Central memory CD8-positive, alpha-beta T cell (primary cell): ENCODE data around the gene PELI2.

ENCODE experiments used
- ATAC-seq: fragments of 150-1000 bp; cut with Tn5 transposase; replicated peaks from 2 replicates; pipeline ENCODE4 v1.10.0; 2022; ENCODE audit warnings: mild to moderate bottlenecking, moderate FRiP score, moderate number of reproducible peaks; ENCODE audit not compliant: poor library complexity, severe bottlenecking; ENCODE audit errors: extremely low read depth
- DNase-seq, 2 donors: peaks; one replicate each; pipeline ENCODE4 v3.0.0; 2021; ENCODE audit warnings: low spot score in 2 of 2
- H3K27ac Mint-ChIP-seq: one replicate; pipeline ENCODE4 v1.8.0; 2022; ENCODE audit warnings: low read depth, mild to moderate bottlenecking, moderate library complexity, mixed read lengths
- H3K27me3 Mint-ChIP-seq: one replicate; pipeline ENCODE4 v1.8.0; 2022; ENCODE audit warnings: mixed read lengths
- H3K36me3 Mint-ChIP-seq: one replicate; pipeline ENCODE4 v1.8.0; 2022; ENCODE audit warnings: mild to moderate bottlenecking, moderate library complexity, mixed read lengths; ENCODE audit not compliant: insufficient read depth
- H3K4me1 Mint-ChIP-seq: one replicate; pipeline ENCODE4 v1.8.0; 2022; ENCODE audit warnings: mixed read lengths
- H3K4me3 Mint-ChIP-seq: one replicate; pipeline ENCODE4 v1.8.0; 2022; ENCODE audit warnings: mild to moderate bottlenecking, moderate library complexity, mixed read lengths
- H3K9me3 Mint-ChIP-seq: one replicate; pipeline ENCODE4 v1.8.0; 2022; ENCODE audit warnings: mixed read lengths

PELI2 gene

GRCh38 chr14:56117765-56118610, at the start of gene PELI2:
PELI2 (plus strand) TSS chr14:56118411; CDS start chr14:56118661, 250 bp downstream.
- peaks cover 4% of the 10 kb centered on the region for H3K36me3 Mint-ChIP-seq
- peaks cover 45% of the 10 kb centered on the region for H3K27me3 Mint-ChIP-seq
- H3K4me1 Mint-ChIP-seq, result peaks cover 22% of the 10 kb centered on the region
- no peaks in the 10 kb centered on the region for H3K9me3 Mint-ChIP-seq
- ATAC-seq (peak; percentile 78), DNase-seq (peak; percentile 68 to 72)
- H3K4me3 Mint-ChIP-seq, result peak within 1 kb of the TSS; percentile 92
- H3K27ac Mint-ChIP-seq, result peak within 1 kb of the TSS; percentile 94

- Mint-ChIP-seq H3K27ac (no peak overlapping the region), H3K9me3 (no peaks in the 10 kb centered on the region), H3K36me3 (no peaks in the 10 kb centered on the region), H3K4me3 (no peak overlapping the region), H3K4me1 (no peaks in the 10 kb centered on the region), H3K27me3 (peaks cover 46% of the 10 kb centered on the region)
- ATAC-seq, result no peak
- no peak for DNase-seq
These were observed 44.4 kb upstream of the PELI2 start for GRCh38 chr14:56073799-56074198.

- no peak for ATAC-seq
These were observed 42.9 kb upstream of the PELI2 start for GRCh38 chr14:56075301-56075700.

GRCh38 chr14:56081139-56081538, 37.1 kb upstream of the PELI2 start:
- H3K4me3 Mint-ChIP-seq, result no peak overlapping the region
- DNase-seq (no peak), ATAC-seq (no peak)
- peaks cover 63% of the 10 kb centered on the region for H3K27me3 Mint-ChIP-seq
- H3K9me3 Mint-ChIP-seq, result no peaks in the 10 kb centered on the region
- H3K4me1 Mint-ChIP-seq, result no peaks in the 10 kb centered on the region
- no peak overlapping the region for H3K27ac Mint-ChIP-seq
- H3K36me3 Mint-ChIP-seq, result no peaks in the 10 kb centered on the region

More at GRCh38 chr14:56075301-56075700, 42.9 kb upstream of the PELI2 start:
- no peak for DNase-seq
- Mint-ChIP-seq H3K9me3 (no peaks in the 10 kb centered on the region), H3K4me3 (no peak overlapping the region), H3K4me1 (no peaks in the 10 kb centered on the region), H3K36me3 (no peaks in the 10 kb centered on the region), H3K27me3 (peaks cover 47% of the 10 kb centered on the region), H3K27ac (no peak overlapping the region)

- ATAC-seq, result no peak
- no peaks in the 10 kb centered on the region for H3K9me3 Mint-ChIP-seq
- no peaks in the 10 kb centered on the region for H3K36me3 Mint-ChIP-seq
- no peaks in the 10 kb centered on the region for H3K4me1 Mint-ChIP-seq
- peaks cover 47% of the 10 kb centered on the region for H3K27me3 Mint-ChIP-seq
- DNase-seq, result no peak
- no peak overlapping the region for H3K27ac Mint-ChIP-seq
- H3K4me3 Mint-ChIP-seq, result no peak overlapping the region
These were observed 35.3 kb upstream of the PELI2 start for GRCh38 chr14:56082880-56083279.

- no peak overlapping the region for H3K27ac Mint-ChIP-seq
- no peaks in the 10 kb centered on the region for H3K36me3 Mint-ChIP-seq
- DNase-seq, result no peak
- no peaks in the 10 kb centered on the region for H3K4me1 Mint-ChIP-seq
- H3K9me3 Mint-ChIP-seq, result no peaks in the 10 kb centered on the region
- no peak overlapping the region for H3K4me3 Mint-ChIP-seq
- ATAC-seq, result no peak
- H3K27me3 Mint-ChIP-seq, result peaks cover 36% of the 10 kb centered on the region
These were observed 32.7 kb upstream of the PELI2 start for GRCh38 chr14:56085471-56085870.

- no peaks in the 10 kb centered on the region for H3K36me3 Mint-ChIP-seq
- H3K27me3 Mint-ChIP-seq, result peaks cover 23% of the 10 kb centered on the region
- H3K9me3 Mint-ChIP-seq, result no peaks in the 10 kb centered on the region
- no peaks in the 10 kb centered on the region for H3K4me1 Mint-ChIP-seq
- ATAC-seq (no peak), DNase-seq (no peak)
- no peak overlapping the region for H3K27ac Mint-ChIP-seq
- no peak overlapping the region for H3K4me3 Mint-ChIP-seq
These were observed 30.3 kb upstream of the PELI2 start for GRCh38 chr14:56087671-56088471.

GRCh38 chr14:56088941-56089340, 29.3 kb upstream of the PELI2 start:
- H3K27me3 Mint-ChIP-seq, result peaks cover 23% of the 10 kb centered on the region
- no peaks in the 10 kb centered on the region for H3K4me1 Mint-ChIP-seq
- H3K9me3 Mint-ChIP-seq, result no peaks in the 10 kb centered on the region
- no peak for DNase-seq
- no peak overlapping the region for H3K4me3 Mint-ChIP-seq
- no peak for ATAC-seq
- H3K27ac Mint-ChIP-seq, result no peak overlapping the region
- no peaks in the 10 kb centered on the region for H3K36me3 Mint-ChIP-seq

GRCh38 chr14:56092763-56093162, 25.4 kb upstream of the PELI2 start:
- Mint-ChIP-seq H3K4me1 (no peaks in the 10 kb centered on the region), H3K9me3 (no peaks in the 10 kb centered on the region), H3K27ac (no peak overlapping the region), H3K4me3 (no peak overlapping the region), H3K27me3 (peaks cover 38% of the 10 kb centered on the region), H3K36me3 (no peaks in the 10 kb centered on the region)
- ATAC-seq, result no peak
- DNase-seq, result no peak

GRCh38 chr14:56094076-56094475, 24.1 kb upstream of the PELI2 start:
- no peaks in the 10 kb centered on the region for H3K36me3 Mint-ChIP-seq
- no peak for ATAC-seq
- peaks cover 48% of the 10 kb centered on the region for H3K27me3 Mint-ChIP-seq
- H3K9me3 Mint-ChIP-seq, result no peaks in the 10 kb centered on the region
- no peak overlapping the region for H3K27ac Mint-ChIP-seq
- no peak for DNase-seq
- H3K4me3 Mint-ChIP-seq, result no peak overlapping the region
- no peaks in the 10 kb centered on the region for H3K4me1 Mint-ChIP-seq

- Mint-ChIP-seq H3K4me3 (no peak overlapping the region), H3K27ac (no peak overlapping the region), H3K9me3 (no peaks in the 10 kb centered on the region), H3K27me3 (peaks cover 77% of the 10 kb centered on the region), H3K36me3 (no peaks in the 10 kb centered on the region), H3K4me1 (no peaks in the 10 kb centered on the region)
- DNase-seq, result no peak
- no peak for ATAC-seq
These were observed 20.2 kb upstream of the PELI2 start for GRCh38 chr14:56098021-56098420.

GRCh38 chr14:56099081-56099797, 19.0 kb upstream of the PELI2 start:
- Mint-ChIP-seq H3K36me3 (peaks cover 2% of the 10 kb centered on the region), H3K4me1 (no peaks in the 10 kb centered on the region), H3K9me3 (no peaks in the 10 kb centered on the region), H3K27ac (no peak overlapping the region), H3K4me3 (no peak overlapping the region), H3K27me3 (peaks cover 82% of the 10 kb centered on the region)
- no peak for ATAC-seq
- DNase-seq, result no peak
